Thymus (tissue), 14 donors: ENCODE results near the gene ADGRF3. TPM values are rescaled to one million over a fixed set of nuclear protein-coding genes. Genes with fewer than 3 reads are reported as not detected.

ENCODE experiments used
- DNase-seq, 9 donors: peaks; one replicate each; pipeline ENCODE4 v3.0.0-alpha.2; 2013; ENCODE audit warnings: low spot score in 9 of 9, low read depth in 6 of 9, missing footprints in 1 of 9
- H3K27ac ChIP-seq, 2 donors: one replicate each; pipeline ENCODE4 v1.5.1; 2013; ENCODE audit warnings: control low read depth in 1 of 2, low read depth in 1 of 2, low read length in 1 of 2, mild to moderate bottlenecking in 1 of 2, moderate library complexity in 1 of 2
- H3K27me3 ChIP-seq, 2 donors: one replicate each; pipeline ENCODE4 v1.5.1; 2013; ENCODE audit warnings: low read length in 1 of 2; ENCODE audit not compliant: control insufficient read depth in 2 of 2, insufficient read depth in 1 of 2
- H3K36me3 ChIP-seq, 2 donors: one replicate each; pipeline ENCODE4 v1.5.1; 2013; ENCODE audit warnings: low read length in 1 of 2, mild to moderate bottlenecking in 1 of 2, moderate library complexity in 1 of 2; ENCODE audit not compliant: control insufficient read depth in 2 of 2, insufficient read depth in 2 of 2
- H3K4me1 ChIP-seq, 2 donors: one replicate each; pipeline ENCODE4 v1.5.1; 2013; ENCODE audit warnings: low read length in 2 of 2; ENCODE audit not compliant: control insufficient read depth in 2 of 2, insufficient read depth in 2 of 2
- H3K4me3 ChIP-seq, 2 donors: one replicate each; pipeline ENCODE4 v1.5.1; 2013; ENCODE audit warnings: low read length in 2 of 2, control low read depth in 1 of 2, mild to moderate bottlenecking in 1 of 2
- H3K9me3 ChIP-seq, 2 donors: one replicate each; pipeline ENCODE4 v1.5.1; 2013; ENCODE audit warnings: low read length in 1 of 2, mild to moderate bottlenecking in 1 of 2; ENCODE audit not compliant: control insufficient read depth in 2 of 2, insufficient read depth in 1 of 2
- WGBS: extraction: QIAGEN DNeasy Blood & Tissue Kit; methylation state at CpG from one replicate; pipeline ENCODE4 v1.1.7; 2013; 5-methylcytosine and 5-hydroxymethylcytosine counted together
- long read RNA-seq, 10 donors: transcript quantifications; one replicate each; lab custom pipeline, GENCODE V29; 2026
- polyA plus RNA-seq: library from polyadenylated mRNA; stranded (reverse); fragments of 200-250 nt; gene quantifications from one replicate; pipeline ENCODE4 v1.2.3, GENCODE V29; 2013
- total RNA-seq: library from RNA; stranded (reverse); fragments of 120-200 nt; gene quantifications from one replicate; pipeline ENCODE4 v1.2.4, GENCODE V29; 2013
- donor health status: healthy.

The ADGRF3 gene
- total RNA-seq (0.33 TPM), polyA plus RNA-seq (0.39 TPM)
- long read RNA-seq, donor 1 = 0 reads
- long read RNA-seq, donor 2 = 0 reads
- long read RNA-seq, donor 3, partial matches to known transcripts = 0 of 1 reads
- long read RNA-seq, donor 3, other reads (novel, unspliced or antisense) = 0 of 1 reads
- long read RNA-seq, donor 4 = 0 reads
- long read RNA-seq, donor 5 = 0 reads
- long read RNA-seq, donor 6 = 0 reads
- long read RNA-seq, donor 7 = 0 reads
- long read RNA-seq, donor 8 = 0 reads
- long read RNA-seq, donor 9 = 0 reads
- long read RNA-seq, donor 10 = 0 reads

DNA sequence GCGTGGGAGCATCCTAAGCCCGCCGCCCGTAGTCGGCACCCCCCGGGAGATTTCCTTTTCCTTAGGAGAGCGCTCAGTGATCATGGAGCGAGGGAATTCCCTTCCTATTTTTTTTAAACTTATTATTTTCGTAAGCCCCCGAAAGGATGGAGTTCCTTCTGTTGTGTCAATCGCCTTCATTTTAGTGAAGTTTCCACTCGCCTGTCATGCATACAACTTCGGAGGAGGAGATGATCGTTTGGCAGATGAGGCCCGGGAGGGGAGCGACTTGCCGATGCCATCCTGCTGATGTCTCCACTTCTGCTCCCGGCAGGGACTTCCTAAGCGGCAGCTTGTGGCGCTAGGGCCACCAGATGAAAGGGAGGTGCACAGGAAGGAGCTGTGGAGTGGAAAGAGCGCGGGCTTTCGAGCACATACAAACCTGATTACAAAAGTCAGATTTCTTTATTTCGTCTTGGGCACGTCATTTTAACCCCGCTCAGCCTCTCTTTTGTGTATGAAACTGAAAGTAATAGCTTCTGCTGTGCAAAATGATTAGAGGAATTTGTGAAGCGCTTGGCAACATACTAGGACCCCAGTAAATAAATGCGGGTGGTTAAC is at the start of gene ADGRF3:
Gene ADGRF3, minus strand, starts transcription at position 336 of the 600 bp plus-strand sequence. CDS start 555 bp downstream, outside the sequence.
- Histone ChIP-seq H3K4me3 (peak within 1 kb of the TSS; percentile 57 to 84), H3K9me3 (no peaks in the 10 kb centered on the region), H3K4me1 (peaks cover 7 to 17% of the 10 kb centered on the region in 2 donors), H3K36me3 (no peaks in the 10 kb centered on the region), H3K27ac (peak within 1 kb of the TSS; percentile 95 to 96), H3K27me3 (no peaks in the 10 kb centered on the region)
- under 1% methylated on average over 28 of the region's 28 CpGs for WGBS
- peak in 7 of 9 donors; percentile 39 to 80 (median 61) for DNase-seq

DNA sequence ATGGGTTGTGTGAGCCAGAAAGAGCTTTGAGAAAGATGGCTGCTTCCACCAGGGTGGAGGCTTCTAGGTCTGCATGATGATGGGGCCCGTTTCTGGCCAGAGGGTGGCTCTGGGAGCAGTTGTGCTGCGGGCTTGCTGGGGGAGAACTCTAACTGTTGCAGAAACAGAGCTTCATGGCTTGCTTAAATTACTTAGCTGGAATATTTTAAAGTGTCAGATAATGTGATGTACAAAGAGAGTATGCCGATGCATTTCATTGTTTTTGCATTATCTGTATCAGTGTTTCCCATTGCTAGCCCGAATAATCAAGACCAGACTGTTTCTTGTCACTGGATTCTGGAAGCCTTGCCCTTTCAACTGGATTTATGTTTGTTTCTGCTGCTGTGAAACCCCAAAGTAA is 48.8 kb upstream of the ADGRF3 start:
- WGBS = 82% methylated on average over 4 of the region's 4 CpGs
- no peak for DNase-seq
- Histone ChIP-seq H3K36me3 (peaks cover 5 to 20% of the 10 kb centered on the region in 2 donors), H3K27me3 (no peaks in the 10 kb centered on the region), H3K27ac (no peak overlapping the region), H3K9me3 (no peaks in the 10 kb centered on the region), H3K4me3 (no peak overlapping the region), H3K4me1 (peaks cover 0 to 17% of the 10 kb centered on the region in 2 donors)

DNA sequence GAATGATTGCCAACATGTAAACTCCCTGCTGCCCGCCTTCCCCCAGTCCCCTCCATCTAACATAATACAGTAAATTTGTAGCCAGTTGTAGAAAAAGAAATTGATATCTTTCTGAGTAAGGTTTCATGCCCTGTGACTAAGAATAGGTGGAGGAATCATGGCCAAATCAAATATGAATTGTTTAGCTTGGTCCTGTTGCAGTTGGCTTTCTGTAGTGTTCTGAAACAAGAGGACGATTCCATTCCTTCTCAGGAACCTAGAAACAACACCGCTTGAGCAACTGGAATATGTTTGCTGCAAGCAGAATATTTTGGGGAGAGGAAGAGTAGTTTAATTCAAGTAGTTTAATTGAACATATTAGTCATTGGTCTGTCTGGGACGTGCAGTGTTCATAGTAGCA is 48.1 kb upstream of the ADGRF3 start:
- H3K36me3 ChIP-seq = peaks cover 5 to 23% of the 10 kb centered on the region in 2 donors
- H3K4me3 ChIP-seq = no peak overlapping the region
- no peaks in the 10 kb centered on the region for H3K9me3 ChIP-seq
- no peak overlapping the region for H3K27ac ChIP-seq
- H3K4me1 ChIP-seq = peaks cover 0 to 10% of the 10 kb centered on the region in 2 donors
- DNase-seq = no peak
- no peaks in the 10 kb centered on the region for H3K27me3 ChIP-seq
- WGBS = 94% methylated on average over 4 of the region's 4 CpGs

DNA sequence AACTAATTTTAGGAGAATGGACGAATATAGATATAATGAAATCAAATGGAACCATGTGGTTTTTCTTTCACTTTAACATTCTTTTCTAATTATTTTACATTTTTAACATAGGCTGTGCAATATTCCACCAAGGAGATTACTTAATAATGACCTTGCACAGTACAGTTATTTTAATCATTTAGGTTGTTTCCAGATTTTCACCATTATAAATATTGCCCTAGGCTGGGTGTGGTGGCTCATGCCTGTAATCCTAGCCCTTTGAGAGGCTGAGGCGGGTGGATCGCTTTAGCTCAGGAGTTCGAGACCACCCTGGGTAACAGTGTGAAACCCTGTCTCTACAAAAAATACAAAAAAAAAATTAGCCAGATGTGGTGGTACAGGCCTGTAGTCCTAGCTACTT is 40.6 kb upstream of the ADGRF3 start:
- Histone ChIP-seq H3K9me3 (no peaks in the 10 kb centered on the region), H3K4me1 (no peaks in the 10 kb centered on the region), H3K36me3 (peaks cover 0 to 40% of the 10 kb centered on the region in 2 donors), H3K27me3 (no peaks in the 10 kb centered on the region), H3K4me3 (no peak overlapping the region), H3K27ac (no peak overlapping the region)
- DNase-seq = no peak
- WGBS = 98% methylated on average over 4 of the region's 4 CpGs

GRCh38 chr2:26384597-26384996 is 38.0 kb upstream of the ADGRF3 start:
- DNase-seq = no peak
- H3K4me1 ChIP-seq = no peaks in the 10 kb centered on the region
- no peak overlapping the region for H3K27ac ChIP-seq
- H3K4me3 ChIP-seq = no peak overlapping the region
- no peaks in the 10 kb centered on the region for H3K27me3 ChIP-seq
- H3K9me3 ChIP-seq = no peaks in the 10 kb centered on the region
- H3K36me3 ChIP-seq = peaks cover 0 to 44% of the 10 kb centered on the region in 2 donors

GRCh38 chr2:26384183-26384582 is 37.6 kb upstream of the ADGRF3 start:
- WGBS = 99% methylated on average over 9 of the region's 9 CpGs
- H3K36me3 ChIP-seq = peaks cover 0 to 40% of the 10 kb centered on the region in 2 donors

GRCh38 chr2:26382564-26382963 is 36.0 kb upstream of the ADGRF3 start:
- Histone ChIP-seq H3K36me3 (peaks cover 4 to 32% of the 10 kb centered on the region in 2 donors), H3K27ac (no peak overlapping the region), H3K27me3 (no peaks in the 10 kb centered on the region), H3K4me1 (no peaks in the 10 kb centered on the region), H3K9me3 (no peaks in the 10 kb centered on the region), H3K4me3 (no peak overlapping the region)
- WGBS = 96% methylated on average over 3 of the region's 3 CpGs
- peak in 1 of 9 donors; percentile 2 for DNase-seq

More at GRCh38 chr2:26384183-26384582, 37.6 kb upstream of the ADGRF3 start:
- H3K27ac ChIP-seq = no peak overlapping the region
- H3K27me3 ChIP-seq = no peaks in the 10 kb centered on the region
- no peaks in the 10 kb centered on the region for H3K9me3 ChIP-seq
- DNase-seq = no peak
- H3K4me1 ChIP-seq = no peaks in the 10 kb centered on the region
- H3K4me3 ChIP-seq = no peak overlapping the region

GRCh38 chr2:26380281-26380680 is 33.7 kb upstream of the ADGRF3 start:
- peaks cover 4 to 24% of the 10 kb centered on the region in 2 donors for H3K36me3 ChIP-seq
- WGBS = over 99% methylated on average over 2 of the region's 2 CpGs
- H3K27ac ChIP-seq = no peak overlapping the region
- no peaks in the 10 kb centered on the region for H3K4me1 ChIP-seq
- no peak overlapping the region for H3K4me3 ChIP-seq
- no peaks in the 10 kb centered on the region for H3K9me3 ChIP-seq
- DNase-seq = no peak
- H3K27me3 ChIP-seq = no peaks in the 10 kb centered on the region

DNA sequence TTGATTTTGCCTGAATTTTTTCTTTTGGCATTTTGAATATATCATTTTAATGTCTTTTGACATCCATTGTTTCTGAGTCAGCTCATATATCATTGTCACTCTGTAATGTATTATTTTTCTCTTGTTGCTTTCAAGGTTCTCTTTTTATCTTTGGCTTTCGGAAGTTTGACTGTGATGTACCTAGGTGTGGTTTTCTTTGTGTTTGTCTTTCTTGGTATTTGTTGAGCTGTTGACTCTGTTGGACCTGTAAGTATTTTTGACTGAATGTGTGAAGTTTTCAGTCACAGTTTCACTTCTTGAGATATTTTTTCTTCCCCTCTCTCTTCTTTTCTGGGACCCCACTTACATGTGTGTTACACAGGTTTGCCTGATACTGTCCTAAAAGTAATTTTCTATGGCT is 30.2 kb upstream of the ADGRF3 start:
- no peak overlapping the region for H3K27ac ChIP-seq
- 86% methylated on average over 1 of the region's 1 CpG for WGBS
- DNase-seq = peak in 1 of 9 donors; percentile 28
- no peaks in the 10 kb centered on the region for H3K9me3 ChIP-seq
- H3K4me3 ChIP-seq = no peak overlapping the region
- no peaks in the 10 kb centered on the region for H3K4me1 ChIP-seq
- no peaks in the 10 kb centered on the region for H3K27me3 ChIP-seq
- H3K36me3 ChIP-seq = peaks cover 4 to 44% of the 10 kb centered on the region in 2 donors
